Measurements from ENCODE around the gene TEDC2. TPM values are rescaled to one million over a fixed set of nuclear protein-coding genes. Genes with fewer than 3 reads are reported as not detected.

TEDC2 gene
- total RNA-seq, 1 donor from 2014 or later, result 16.0 TPM

- no peak overlapping the region for H3K4me3 Mint-ChIP-seq
- TF ChIP-seq, protein P1, sequence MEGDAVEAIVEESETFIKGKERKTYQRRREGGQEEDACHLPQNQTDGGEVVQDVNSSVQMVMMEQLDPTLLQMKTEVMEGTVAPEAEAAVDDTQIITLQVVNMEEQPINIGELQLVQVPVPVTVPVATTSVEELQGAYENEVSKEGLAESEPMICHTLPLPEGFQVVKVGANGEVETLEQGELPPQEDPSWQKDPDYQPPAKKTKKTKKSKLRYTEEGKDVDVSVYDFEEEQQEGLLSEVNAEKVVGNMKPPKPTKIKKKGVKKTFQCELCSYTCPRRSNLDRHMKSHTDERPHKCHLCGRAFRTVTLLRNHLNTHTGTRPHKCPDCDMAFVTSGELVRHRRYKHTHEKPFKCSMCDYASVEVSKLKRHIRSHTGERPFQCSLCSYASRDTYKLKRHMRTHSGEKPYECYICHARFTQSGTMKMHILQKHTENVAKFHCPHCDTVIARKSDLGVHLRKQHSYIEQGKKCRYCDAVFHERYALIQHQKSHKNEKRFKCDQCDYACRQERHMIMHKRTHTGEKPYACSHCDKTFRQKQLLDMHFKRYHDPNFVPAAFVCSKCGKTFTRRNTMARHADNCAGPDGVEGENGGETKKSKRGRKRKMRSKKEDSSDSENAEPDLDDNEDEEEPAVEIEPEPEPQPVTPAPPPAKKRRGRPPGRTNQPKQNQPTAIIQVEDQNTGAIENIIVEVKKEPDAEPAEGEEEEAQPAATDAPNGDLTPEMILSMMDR (IDR thresholded peaks at IDR 0.05; ENCODE audit: unreplicated experiment), result no peak
- H3K36me3 Mint-ChIP-seq, result peaks cover 32% of the 10 kb centered on the region
- H3K9me3 Mint-ChIP-seq, result no peaks in the 10 kb centered on the region
- DNase-seq (ENCODE audit: low spot score in 2 of 2, unreplicated experiment in 2 of 2), result no peak
- H3K4me1 Mint-ChIP-seq, result no peaks in the 10 kb centered on the region
- no peak overlapping the region for H3K27ac Mint-ChIP-seq
- no peaks in the 10 kb centered on the region for H3K27me3 Mint-ChIP-seq (ENCODE audit: low read depth)
Measured at GRCh38 chr16:2447920-2448583, 11.9 kb upstream of the TEDC2 start.

GRCh38 chr16:2449118-2449517, 10.8 kb upstream of the TEDC2 start:
- Mint-ChIP-seq H3K36me3 (peaks cover 37% of the 10 kb centered on the region), H3K27me3 (ENCODE audit: low read depth) (no peaks in the 10 kb centered on the region)
- DNase-seq (ENCODE audit: low spot score in 2 of 2, unreplicated experiment in 2 of 2), result no peak

DNA sequence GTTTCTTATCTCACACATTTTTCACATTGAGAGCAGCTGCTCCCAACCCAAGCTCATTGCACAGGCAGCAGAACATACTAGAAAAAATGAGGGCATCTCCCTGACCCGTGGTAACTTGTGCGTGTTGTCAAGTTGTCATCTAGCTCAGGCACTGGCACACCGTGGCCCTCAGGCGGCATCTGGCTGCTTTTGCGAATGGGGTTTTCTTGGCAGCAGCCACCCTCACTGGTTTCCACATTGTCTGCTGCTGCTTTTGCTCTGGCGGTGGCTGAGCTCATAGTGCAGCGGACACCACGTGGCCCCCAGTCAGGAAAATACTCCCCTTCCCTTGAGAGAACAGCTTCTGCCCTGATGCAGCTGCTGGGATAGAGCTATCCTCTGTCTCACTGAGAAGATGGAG, 9.4 kb upstream of the TEDC2 start:
- Mint-ChIP-seq H3K9me3 (no peaks in the 10 kb centered on the region), H3K4me3 (no peak overlapping the region), H3K4me1 (no peaks in the 10 kb centered on the region), H3K36me3 (peaks cover 33% of the 10 kb centered on the region), H3K27me3 (ENCODE audit: low read depth) (no peaks in the 10 kb centered on the region), H3K27ac (no peak overlapping the region)
- TF ChIP-seq, protein P1 (IDR thresholded peaks at IDR 0.05; ENCODE audit: unreplicated experiment), result no peak
- DNase-seq (ENCODE audit: low spot score in 2 of 2, unreplicated experiment in 2 of 2), result no peak

More at GRCh38 chr16:2449118-2449517, 10.8 kb upstream of the TEDC2 start:
- Mint-ChIP-seq H3K4me1 (no peaks in the 10 kb centered on the region), H3K27ac (no peak overlapping the region), H3K9me3 (no peaks in the 10 kb centered on the region), H3K4me3 (no peak overlapping the region)
- TF ChIP-seq, protein P1 (IDR thresholded peaks at IDR 0.05; ENCODE audit: unreplicated experiment), result no peak

GRCh38 chr16:2450975-2451381, 8.9 kb upstream of the TEDC2 start:
- no peaks in the 10 kb centered on the region for H3K9me3 Mint-ChIP-seq
- TF ChIP-seq, protein P1 (IDR thresholded peaks at IDR 0.05; ENCODE audit: unreplicated experiment), result no peak
- no peaks in the 10 kb centered on the region for H3K27me3 Mint-ChIP-seq (ENCODE audit: low read depth)
- peaks cover 33% of the 10 kb centered on the region for H3K36me3 Mint-ChIP-seq
- H3K4me1 Mint-ChIP-seq, result no peaks in the 10 kb centered on the region
- DNase-seq (ENCODE audit: low spot score in 2 of 2, unreplicated experiment in 2 of 2), result no peak
- H3K4me3 Mint-ChIP-seq, result no peak overlapping the region
- no peak overlapping the region for H3K27ac Mint-ChIP-seq

- H3K27me3 Mint-ChIP-seq (ENCODE audit: low read depth), result no peaks in the 10 kb centered on the region
- H3K36me3 Mint-ChIP-seq, result peaks cover 29% of the 10 kb centered on the region
- no peaks in the 10 kb centered on the region for H3K4me1 Mint-ChIP-seq
- TF ChIP-seq, protein P1 (IDR thresholded peaks at IDR 0.05; ENCODE audit: unreplicated experiment), result no peak
- DNase-seq (ENCODE audit: low spot score in 2 of 2, unreplicated experiment in 2 of 2), result no peak
- H3K9me3 Mint-ChIP-seq, result no peaks in the 10 kb centered on the region
- no peak overlapping the region for H3K4me3 Mint-ChIP-seq
- no peak overlapping the region for H3K27ac Mint-ChIP-seq
Measured at GRCh38 chr16:2451851-2452320, 8.0 kb upstream of the TEDC2 start.
